HepG2 (cell line): Measurements from ENCODE around the gene PVRIG.

Experiments
- BCL6 ChIP-seq: IDR thresholded peaks from 2 replicates; pipeline ENCODE4 v1.6.1; 2016; ENCODE audit warnings: missing genetic modification reagents, missing compliant biosample characterization
- NFAT5 ChIP-seq: sonication (generic); formaldehyde crosslinking; IDR thresholded peaks from 2 replicates; pipeline ENCODE4 v1.4.0; 2020; ENCODE audit warnings: missing genetic modification reagents
- NFIC ChIP-seq: IDR thresholded peaks from 2 replicates; pipeline ENCODE4 v1.6.1; 2012; ENCODE audit warnings: mild to moderate bottlenecking, low read length, inconsistent platforms
- POLR2A ChIP-seq, 2 experiments: IDR thresholded peaks; 2 replicates each; pipeline ENCODE4 v1.6.1; 2011; ENCODE audit warnings: low read depth in 2 of 2, low read length in 2 of 2, mild to moderate bottlenecking in 1 of 2, moderate library complexity in 1 of 2; ENCODE audit not compliant: insufficient read depth in 1 of 2
- POLR2AphosphoS5 ChIP-seq: IDR thresholded peaks from 2 replicates; pipeline ENCODE4 v1.6.1; 2012; ENCODE audit warnings: low read depth, low read length
- RBM22 ChIP-seq: fragments of 200-400 bp; formaldehyde crosslinking; optimal IDR thresholded peaks from 2 replicates; pipeline ENCODE3; 2017; ENCODE audit warnings: mild to moderate bottlenecking, low read length, moderate library complexity
- SALL2 ChIP-seq: sonication (generic); formaldehyde crosslinking; IDR thresholded peaks from 2 replicates; pipeline ENCODE4 v1.8.1; 2023; ENCODE audit warnings: mild to moderate bottlenecking, missing genetic modification reagents, inconsistent platforms
- TF ChIP-seq, protein P1 (sequence below), 2 experiments: IDR thresholded peaks; 2 replicates each; pipeline ENCODE4 v1.6.1; 2011 to 2012; ENCODE audit warnings: low read length in 2 of 2, borderline replicate concordance in 1 of 2, low read depth in 1 of 2, mild to moderate bottlenecking in 1 of 2, moderate library complexity in 1 of 2

- TF ChIP-seq BCL6 (no peak), RBM22 (no peak), SALL2 (CRISPR knock-in tag) (no peak), POLR2AphosphoS5 (no peak), POLR2A (IDR thresholded peaks at IDR 0.05; ENCODE audit: insufficient read depth in 1 of 2, low read depth in 2 of 2, low read length in 2 of 2) (no peak), NFIC (no peak), NFAT5 (CRISPR knock-in tag) (no peak)
- TF ChIP-seq, protein P1, sequence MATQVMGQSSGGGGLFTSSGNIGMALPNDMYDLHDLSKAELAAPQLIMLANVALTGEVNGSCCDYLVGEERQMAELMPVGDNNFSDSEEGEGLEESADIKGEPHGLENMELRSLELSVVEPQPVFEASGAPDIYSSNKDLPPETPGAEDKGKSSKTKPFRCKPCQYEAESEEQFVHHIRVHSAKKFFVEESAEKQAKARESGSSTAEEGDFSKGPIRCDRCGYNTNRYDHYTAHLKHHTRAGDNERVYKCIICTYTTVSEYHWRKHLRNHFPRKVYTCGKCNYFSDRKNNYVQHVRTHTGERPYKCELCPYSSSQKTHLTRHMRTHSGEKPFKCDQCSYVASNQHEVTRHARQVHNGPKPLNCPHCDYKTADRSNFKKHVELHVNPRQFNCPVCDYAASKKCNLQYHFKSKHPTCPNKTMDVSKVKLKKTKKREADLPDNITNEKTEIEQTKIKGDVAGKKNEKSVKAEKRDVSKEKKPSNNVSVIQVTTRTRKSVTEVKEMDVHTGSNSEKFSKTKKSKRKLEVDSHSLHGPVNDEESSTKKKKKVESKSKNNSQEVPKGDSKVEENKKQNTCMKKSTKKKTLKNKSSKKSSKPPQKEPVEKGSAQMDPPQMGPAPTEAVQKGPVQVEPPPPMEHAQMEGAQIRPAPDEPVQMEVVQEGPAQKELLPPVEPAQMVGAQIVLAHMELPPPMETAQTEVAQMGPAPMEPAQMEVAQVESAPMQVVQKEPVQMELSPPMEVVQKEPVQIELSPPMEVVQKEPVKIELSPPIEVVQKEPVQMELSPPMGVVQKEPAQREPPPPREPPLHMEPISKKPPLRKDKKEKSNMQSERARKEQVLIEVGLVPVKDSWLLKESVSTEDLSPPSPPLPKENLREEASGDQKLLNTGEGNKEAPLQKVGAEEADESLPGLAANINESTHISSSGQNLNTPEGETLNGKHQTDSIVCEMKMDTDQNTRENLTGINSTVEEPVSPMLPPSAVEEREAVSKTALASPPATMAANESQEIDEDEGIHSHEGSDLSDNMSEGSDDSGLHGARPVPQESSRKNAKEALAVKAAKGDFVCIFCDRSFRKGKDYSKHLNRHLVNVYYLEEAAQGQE (IDR thresholded peaks at IDR 0.05; ENCODE audit: borderline replicate concordance in 1 of 2, low read depth in 1 of 2, low read length in 2 of 2) = no peak
These were observed 45.2 kb upstream of the PVRIG start for GRCh38 chr7:100174582-100174981.
